Cardiac septum (tissue), 1 donor: ENCODE results near the gene TRIM65. TPM values are rescaled to one million over a fixed set of nuclear protein-coding genes. Genes with fewer than 3 reads are reported as not detected.
"Not testable (repeated sequence)": the region's sequence is repeated elsewhere in the genome, so short reads cannot be mapped to it uniquely, and the experiment has no call there.

Experiments
- DNase-seq: peaks from one replicate; pipeline ENCODE4 v3.0.0-alpha.2; 2020; ENCODE audit warnings: low spot score
- intact Hi-C: fragments of 100-400 bp; cut with DNase I; formaldehyde crosslinking; loops from one replicate; pipeline ENCODE4 v1.14.0; 2022
- total RNA-seq: library from RNA; stranded (reverse); fragmentation: NEBNext Ultra II Directional; extraction: Animal tissue kit (Norgen Biotek cat#: 25700); gene quantifications from one replicate; pipeline ENCODE4 v1.2.1, GENCODE V29; 2021
- donor health status: DM: no; HTN: no; CAD: no.

The TRIM65 gene
- total RNA-seq, 1 donor from 2014 or later = 12.1 TPM

DNA sequence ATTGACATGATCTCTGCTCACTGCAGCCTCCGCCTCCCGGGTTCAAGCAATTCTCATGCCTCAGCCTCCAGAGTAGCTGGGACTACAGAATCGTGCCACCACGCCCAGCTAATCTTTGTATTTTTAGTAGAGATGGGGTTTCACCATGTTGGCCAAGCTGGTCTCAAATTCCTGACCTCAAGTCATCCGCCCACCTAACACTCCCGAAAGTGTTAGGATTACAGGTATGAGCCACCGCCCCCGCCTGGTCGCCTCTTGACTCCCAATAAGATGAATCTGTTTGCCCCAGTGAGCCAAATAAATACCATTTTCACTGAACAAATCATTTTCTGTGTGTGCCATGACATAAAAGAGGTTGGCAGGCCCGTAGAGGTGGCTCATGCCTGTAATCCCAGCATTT lies 37.4 kb downstream of the TRIM65 start:
- DNase-seq, intact Hi-C loops: not testable (repeated sequence)

DNA sequence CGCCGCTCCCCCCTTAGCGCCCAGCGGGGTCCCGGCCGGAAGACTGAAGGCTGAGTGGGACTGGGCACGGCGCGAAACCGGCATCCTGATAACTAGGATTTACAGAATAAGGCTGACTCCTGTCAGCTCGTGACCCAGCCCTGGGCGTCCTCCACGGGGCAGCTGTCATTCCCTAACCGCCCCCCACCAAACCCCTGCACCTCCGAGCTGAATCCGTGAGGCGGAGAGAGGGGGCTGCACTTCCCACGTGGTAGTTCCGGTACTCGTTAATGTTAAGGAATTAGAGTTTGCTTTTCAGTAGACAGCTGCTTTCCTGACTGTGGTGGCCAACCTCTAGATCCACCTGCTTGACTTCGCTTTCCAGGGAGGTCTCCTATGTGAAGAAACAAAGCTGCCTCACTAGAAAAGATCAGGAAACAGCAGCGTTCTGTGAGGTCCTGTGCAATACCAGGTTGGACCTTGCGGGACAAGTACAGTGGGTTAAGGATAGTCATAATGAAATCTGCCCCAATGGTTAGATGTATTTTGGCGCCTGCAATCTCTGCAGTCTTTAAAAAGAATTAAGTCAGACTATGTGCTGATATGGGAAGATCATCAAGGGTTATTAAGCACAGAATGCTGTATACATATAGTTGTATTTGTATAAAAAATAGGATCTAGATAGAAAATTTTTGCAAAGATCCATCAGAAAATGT lies 40.5 kb downstream of the TRIM65 start:
- no peak for DNase-seq
- intact Hi-C loops = loop anchor here (2.0 kb wide), 1 partner anchor 41 kb away; the partner anchor contains the start of gene TRIM65

DNA sequence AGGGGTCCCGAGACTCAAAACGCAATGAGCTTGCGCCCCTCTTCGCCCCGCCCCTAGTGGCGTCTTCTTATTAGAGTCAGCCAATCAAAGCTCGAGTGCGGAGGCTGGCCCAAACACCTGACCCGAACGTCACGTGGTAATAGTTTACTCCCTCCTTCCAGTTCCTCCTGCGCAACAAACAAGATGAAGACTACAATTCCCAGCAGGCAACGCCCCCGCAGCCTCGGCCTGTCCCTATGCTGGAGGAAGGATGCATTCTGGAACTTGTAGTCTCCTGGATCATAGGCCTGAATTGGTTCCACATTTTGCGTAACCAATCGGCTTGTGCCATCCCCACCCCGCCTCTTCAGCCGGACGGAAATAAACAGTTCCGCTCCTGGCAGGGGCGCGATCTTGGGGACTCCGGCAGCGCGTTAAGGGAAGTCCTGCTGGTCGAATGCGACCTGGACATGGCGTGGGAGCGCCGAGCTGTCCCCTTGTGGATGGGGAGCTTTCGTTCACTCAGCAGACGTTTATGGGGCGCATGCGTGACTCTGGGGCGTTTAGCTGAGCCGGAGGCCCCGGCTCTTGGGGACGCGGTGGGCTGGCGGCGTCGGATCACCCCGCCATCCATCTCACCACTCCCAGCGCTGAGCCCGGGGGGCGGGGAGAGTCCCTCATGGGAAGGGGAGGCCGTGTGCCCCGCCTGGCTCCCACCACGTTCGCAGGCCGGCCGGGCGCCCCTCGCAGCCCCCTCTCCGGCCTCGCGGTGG lies 41.3 kb downstream of the TRIM65 start, which contains the start of gene WBP2:
WBP2 (minus strand) TSS at position 26 of the 752 bp plus-strand sequence. CDS start 38 bp downstream, outside the sequence.
- DNase-seq = peak; percentile 98
- intact Hi-C loops = loop anchor here (1.0 to 2.0 kb wide), 3 partner anchors 22 to 71 kb away; partner anchors contain the start of genes TRIM65 and UNK

DNA sequence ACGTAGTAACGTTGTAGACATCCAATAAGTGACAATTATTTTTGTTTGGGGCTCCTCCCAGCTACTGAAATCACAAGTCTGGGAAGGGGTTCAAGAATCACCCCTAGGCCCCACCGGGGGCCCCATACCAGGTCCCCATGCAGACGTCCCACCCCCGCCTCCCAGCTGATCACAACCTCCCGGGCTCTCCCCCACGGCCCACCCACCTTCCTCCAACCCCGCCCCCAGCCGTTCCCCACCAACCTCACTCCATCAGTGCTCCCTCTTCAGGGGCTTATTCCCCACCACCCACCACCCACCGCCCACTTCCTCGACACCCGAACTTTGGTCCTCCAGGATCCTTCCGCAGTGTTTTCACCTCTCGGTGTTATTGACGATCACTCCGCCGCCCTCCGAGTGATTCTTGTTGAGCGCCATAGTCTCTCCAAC lies 41.9 kb downstream of the TRIM65 start:
- no peak for DNase-seq
- intact Hi-C loops = loop anchor here (1.0 to 2.0 kb wide), 2 partner anchors 22 to 70 kb away; partner anchors contain the start of gene UNK

DNA sequence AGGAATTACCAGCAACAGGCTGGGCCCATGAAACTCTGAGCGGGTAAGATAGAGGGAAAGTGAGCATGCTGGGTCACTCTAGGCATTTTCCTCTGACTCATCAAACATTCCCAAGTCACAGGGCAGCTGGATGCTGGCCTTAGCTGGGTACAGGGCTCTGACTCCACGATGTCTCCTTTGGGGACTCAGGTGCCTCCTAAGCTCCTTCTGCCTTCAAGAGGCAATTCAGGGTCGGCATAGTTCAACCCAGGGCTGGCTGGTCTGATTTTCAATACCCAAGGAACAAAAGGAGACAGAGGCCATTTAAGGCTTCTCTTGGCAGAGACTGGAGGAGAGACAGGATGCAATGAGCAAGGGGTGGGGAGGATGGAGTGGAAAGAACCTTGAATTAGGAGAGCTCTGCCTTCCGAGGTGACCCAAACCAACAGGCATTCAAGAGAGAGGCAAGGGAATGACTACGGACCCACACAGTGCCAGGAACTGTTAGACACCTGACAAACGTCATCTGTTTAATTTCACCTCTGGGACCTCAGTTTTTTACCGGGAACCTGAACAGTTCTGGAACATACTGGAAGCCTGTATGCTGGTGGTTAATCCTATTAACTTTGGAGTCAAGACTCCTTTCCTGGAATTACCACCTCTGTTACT lies 42.5 kb downstream of the TRIM65 start:
- intact Hi-C loops = loop anchor here (2.0 kb wide), 1 partner anchor 69 kb away; the partner anchor contains the start of gene UNK
- DNase-seq = no peak

DNA sequence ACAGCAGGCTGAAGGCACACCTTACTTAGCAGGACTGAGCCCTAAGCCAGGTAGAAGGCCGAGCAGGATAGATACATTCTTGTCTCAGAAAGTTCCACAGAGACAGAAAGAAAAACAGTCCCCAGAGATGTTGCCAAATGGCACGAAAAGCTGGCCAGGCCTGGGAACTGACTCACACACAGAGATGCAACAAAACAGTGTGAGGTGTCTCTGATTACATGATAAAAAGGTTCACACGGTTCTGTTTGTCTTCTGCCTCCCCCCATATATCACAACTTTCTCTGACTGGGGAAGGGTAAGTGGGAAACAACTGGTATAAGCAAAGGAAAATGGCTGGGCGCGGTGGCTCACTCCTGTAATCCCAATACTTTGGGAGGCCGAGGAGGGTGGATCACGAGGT lies 43.3 kb downstream of the TRIM65 start:
- DNase-seq = no peak
- intact Hi-C loops = no loop called here

DNA sequence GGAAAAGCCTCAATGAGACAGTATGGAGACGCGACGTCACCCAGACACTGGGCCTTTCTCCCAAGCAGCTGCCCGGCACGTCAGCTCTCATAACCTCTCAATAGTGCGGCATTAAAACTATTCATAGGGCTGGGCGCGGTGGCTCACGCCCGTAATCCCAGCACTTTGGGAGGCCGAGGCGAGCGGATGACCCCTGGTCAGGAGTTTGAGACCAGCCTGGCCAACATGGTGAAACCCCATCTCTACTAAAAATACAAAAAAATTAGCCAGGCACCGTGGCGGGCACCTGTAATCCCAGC lies 45.1 kb downstream of the TRIM65 start:
- intact Hi-C loops, DNase-seq: not testable (repeated sequence)

DNA sequence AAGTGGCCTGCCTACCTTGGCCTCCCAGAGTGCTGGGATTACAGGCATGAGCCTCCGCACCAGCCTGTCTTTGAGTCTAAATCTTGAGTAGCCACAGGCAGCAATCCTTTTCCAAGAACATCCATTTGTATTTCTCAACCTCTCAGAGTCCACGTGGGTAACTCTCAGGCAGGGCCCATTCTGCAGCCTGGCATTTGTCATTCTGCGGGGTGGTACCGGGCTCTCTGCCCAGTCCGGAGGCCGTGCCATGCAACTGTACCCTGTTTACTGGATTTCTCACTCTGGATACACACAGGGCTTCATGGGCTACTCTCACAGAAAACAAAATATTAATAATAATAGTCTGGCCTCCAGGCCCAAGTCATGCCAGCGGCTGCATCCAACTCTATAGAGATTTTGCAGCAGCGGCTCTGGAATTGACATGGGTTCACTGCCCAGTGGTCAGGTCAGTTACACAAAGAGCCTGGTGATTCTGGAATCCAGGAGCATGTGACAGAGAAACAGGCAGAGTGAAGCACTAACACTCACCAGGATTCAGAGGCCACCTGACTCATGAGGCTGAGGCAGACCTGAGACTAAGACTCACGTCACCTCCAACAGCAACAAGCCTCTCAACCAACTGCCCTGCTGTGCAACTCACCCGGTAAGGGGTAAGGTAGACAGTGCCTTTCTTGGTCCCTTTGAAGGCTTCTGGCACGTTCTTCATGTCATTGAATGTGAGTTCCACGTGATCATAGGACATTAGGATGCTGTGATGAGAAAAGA lies 45.6 kb downstream of the TRIM65 start:
- DNase-seq = no peak
- intact Hi-C loops = no loop called here

DNA sequence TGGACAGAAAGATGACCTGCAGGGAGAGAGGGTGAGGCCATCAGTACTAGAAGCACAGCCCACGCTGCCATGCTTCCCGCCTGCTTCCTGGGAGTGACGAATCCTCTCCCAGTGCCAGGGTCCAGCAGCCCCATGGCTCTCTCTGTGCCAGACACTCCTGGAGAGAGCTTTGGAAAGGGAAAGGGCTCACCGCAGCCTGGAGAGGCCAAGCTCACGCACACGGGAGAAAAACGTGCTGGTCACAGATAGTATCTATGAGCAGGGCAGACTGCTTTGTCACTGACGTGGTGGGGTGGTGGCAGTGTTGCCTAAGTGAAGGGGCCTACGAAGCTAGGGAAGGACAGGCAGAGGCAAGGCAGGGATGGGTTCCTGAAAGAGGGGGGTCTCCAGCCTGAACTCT lies 47.0 kb downstream of the TRIM65 start:
- intact Hi-C loops = loop anchor here (2.0 kb wide), 1 partner anchor 41 kb away; no protein-coding TSS in a partner anchor

DNA sequence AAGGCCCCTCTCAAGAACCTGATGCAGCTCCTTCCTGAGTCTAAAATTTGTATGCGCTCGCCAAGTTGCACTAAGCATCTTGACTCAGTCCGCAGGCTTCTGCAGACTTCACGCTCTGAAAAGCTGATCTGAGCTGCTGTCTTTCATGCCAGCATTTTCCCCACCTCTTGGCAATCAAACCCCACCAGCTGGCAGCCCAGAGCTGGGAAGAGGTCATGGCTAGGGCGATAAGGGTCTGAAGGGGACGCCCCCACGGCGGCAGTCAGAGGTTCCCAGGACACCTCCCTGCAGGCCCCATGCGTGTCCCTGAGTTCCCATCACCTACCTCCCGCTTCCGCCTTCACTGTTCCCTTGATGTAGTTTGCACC lies 47.5 kb downstream of the TRIM65 start:
- intact Hi-C loops = loop anchor here (2.0 kb wide), 1 partner anchor 40 kb away; no protein-coding TSS in a partner anchor
- DNase-seq = no peak

More for the DNA sequence above, 47.0 kb downstream of the TRIM65 start:
- no peak for DNase-seq

DNA sequence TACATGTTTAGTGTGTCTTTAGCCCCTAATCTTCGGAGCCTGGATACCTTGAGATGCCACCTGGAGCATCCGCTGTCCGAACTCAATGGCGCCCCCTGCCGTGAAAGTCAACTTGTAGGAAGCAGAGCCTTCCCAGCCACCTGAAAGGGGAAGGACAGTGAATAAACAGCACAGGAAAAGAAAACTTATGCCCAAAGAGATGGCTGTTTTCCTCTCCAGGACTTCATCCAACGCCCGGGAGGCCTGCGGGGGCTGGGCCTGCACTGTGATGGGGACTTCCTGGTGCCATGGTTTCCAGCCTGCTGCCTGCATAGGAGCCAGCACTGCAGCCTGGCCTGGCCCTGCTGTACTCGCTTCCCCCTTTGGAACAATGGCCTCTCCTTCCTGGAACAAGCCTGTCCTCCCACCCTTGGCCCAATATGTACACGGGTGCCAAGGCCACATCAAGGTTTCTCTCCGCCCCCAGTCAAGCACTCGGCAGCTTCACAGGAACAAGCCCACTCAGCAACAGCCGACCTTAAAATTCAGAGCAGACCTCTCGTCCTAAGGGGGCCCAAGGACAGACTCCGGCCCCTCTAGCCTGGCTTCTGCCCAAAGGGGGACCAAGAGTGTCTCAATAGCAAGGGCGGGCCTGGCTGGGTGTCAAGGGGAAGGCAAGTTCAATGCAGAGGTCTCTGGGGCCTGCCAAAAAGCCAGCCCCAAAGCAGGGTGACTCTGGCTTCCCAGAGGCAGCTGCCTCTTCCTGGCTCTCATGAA lies 48.0 kb downstream of the TRIM65 start:
- intact Hi-C loops = loop anchor here (2.0 kb wide), 1 partner anchor 40 kb away; no protein-coding TSS in a partner anchor
- peak; percentile 91 for DNase-seq

DNA sequence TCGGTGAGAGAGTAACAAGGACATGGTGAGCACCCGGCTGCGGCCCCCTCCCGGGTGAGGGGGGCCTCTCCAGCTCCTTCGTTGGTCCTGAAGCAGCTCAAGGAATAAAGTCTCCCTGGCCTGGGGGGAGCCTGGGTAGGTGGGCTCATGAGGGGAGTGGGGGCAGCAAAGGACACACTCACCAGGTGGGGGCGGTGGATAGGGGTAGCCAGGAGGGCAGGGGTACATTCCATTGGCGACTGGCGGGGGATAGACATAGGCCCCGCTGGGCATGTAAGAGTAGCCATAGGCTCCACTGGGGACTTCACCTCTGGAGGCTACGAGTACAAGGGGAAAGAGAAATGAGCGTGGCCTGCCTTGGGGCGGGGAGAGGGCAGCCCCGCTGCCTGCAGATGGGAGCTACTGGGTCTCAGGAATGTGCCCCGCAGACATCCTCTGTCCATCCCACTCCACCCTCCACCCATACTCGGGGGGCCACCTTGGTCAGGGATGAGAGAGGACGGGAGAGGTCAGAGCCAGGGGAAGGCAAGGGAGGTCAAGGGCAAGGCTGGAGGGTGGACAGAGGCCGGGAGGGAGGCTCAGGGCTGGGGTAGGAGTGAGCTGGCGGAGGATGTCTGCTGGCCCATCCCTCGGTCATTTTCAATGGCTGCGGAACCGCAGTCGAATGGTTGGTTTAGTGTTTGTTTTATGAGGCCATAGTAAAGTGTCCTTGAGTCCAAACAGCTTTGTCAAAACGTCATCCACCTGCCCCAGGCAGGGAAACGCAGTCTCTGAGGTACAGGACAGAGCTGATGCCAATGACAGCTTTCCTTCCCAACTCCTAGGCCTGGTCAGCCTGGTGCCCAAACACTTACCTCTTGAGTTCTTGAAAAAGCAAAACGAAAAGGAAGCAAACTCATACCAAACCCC lies 48.9 kb downstream of the TRIM65 start:
- intact Hi-C loops = loop anchor here (2.0 kb wide), 1 partner anchor 39 kb away; no protein-coding TSS in a partner anchor
- no peak for DNase-seq

DNA sequence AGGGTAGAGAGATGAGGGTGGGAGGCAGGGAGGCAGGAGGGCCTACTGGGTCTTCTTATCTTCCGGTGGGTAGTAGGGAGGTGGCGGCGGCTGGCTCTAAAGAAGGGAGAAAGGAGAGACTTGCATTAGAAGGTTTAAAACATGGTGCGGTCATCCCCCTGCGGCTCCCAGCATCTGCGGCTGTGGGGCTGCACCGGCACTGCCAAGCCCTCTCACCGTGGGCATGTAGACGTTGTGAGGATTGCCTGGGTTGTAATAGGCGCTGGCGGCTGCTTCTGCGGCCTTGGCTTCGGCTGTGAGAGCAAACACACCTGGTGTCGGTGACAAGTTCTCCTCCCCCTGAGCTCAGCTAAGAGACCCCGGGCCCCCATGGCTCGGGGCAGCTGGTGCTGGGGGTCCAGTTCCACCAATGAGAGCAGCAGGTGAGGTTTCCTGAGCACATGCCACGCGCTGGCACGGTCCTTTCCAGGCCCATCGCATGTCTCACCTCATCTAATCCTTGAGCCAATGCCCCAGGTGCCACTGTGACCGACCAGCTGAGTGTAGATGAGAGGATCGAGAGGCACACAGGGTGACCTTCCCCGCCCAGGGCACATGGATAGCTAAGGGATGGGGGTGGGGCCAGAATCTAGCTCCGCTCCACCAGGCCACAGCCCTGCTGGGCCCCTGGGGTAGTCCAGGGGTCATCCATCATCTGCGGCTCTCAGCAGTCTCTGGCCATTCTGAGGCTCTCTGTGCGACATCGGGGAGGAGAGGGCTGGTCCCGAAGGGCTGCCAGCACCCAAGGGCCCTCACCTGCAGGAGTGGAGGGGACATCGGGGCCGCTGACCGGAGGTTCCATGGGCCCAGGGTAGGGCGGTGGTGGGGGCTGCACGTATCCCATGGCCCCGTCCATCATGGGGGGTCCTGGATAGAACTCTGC lies 49.8 kb downstream of the TRIM65 start:
- intact Hi-C loops = no loop called here
- no peak for DNase-seq

DNA sequence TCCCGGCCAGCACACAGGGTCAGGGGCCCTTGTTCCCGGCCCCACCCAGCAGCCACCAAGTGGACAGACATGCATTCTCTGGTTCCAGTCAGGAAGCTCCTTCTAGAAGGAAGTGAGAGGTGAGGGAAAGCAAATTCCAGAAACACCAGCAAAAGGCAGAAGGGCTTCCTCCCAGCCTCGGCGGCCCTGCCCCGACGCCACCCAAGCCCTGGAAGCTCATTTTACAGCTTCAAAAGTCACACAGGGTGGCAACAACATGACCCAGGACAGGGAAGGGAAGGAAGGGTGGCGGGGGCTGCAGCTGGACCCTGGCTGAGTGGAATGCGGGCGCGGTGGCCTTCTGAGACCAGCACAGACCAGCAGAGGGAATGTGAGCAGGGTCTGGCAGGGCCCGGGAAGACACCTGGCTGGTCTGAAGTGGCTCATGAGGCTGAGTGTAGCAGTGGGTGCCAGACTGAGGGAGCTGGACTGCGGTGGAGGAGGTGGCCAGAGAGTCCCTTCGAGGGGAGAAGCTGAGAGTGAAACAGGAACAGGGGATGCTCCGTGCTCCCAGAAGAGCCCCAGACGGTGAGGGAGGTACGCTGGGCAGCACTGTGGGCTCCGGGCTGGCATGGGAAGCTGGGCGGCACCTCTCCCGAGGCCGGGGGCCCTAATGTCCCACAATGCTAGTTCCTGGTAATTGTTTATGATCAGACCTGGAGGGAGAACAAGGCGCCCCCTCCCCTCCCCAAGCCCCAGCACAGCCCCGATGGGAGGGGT lies 50.6 kb downstream of the TRIM65 start:
- intact Hi-C loops = loop anchor here (2.0 kb wide), 1 partner anchor 67 kb away; a partner anchor contains a TSS
- no peak for DNase-seq

DNA sequence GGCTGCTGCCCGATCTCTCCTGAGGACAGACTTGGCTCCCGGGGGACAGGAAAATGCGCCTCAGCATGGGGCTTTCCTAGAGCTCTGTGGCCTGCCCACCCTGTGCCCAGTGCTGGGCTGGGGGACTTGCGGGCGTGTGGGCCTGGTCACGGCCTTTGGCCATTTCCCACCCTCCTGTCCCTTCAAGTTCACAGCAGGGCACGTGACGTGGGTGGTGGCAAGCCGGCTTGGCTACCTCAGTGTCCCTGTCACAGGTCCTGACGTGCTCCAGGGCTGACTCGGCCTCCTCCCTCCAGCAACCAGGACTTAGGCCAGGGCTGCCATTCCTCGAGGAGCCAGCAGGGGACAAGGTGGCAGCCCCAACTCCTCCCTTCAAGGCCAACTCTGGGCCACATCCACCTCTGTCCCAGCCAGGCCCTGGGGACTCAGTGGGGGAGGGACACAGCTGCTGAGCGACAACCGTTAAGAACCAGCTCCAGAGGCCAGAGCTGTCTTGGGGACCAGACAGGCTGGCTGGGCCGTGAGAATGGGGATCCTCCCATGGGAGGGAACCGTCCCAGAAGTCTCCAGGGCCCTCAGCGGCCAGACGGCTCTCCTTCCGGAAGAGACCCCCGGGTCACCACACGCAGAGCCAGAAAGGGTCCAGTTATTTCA lies 51.6 kb downstream of the TRIM65 start:
- intact Hi-C loops = loop anchor here (2.0 kb wide), 1 partner anchor 66 kb away; a partner anchor contains a TSS
- DNase-seq = peak; percentile 92
